ENCODE data around the gene PDLIM1.

- TF ChIP-seq, protein P1, sequence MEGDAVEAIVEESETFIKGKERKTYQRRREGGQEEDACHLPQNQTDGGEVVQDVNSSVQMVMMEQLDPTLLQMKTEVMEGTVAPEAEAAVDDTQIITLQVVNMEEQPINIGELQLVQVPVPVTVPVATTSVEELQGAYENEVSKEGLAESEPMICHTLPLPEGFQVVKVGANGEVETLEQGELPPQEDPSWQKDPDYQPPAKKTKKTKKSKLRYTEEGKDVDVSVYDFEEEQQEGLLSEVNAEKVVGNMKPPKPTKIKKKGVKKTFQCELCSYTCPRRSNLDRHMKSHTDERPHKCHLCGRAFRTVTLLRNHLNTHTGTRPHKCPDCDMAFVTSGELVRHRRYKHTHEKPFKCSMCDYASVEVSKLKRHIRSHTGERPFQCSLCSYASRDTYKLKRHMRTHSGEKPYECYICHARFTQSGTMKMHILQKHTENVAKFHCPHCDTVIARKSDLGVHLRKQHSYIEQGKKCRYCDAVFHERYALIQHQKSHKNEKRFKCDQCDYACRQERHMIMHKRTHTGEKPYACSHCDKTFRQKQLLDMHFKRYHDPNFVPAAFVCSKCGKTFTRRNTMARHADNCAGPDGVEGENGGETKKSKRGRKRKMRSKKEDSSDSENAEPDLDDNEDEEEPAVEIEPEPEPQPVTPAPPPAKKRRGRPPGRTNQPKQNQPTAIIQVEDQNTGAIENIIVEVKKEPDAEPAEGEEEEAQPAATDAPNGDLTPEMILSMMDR (IDR thresholded peaks at IDR 0.05) = peak; percentile 85
- no peak for TF ChIP-seq ZFX (IDR thresholded peaks at IDR 0.05; ENCODE audit: borderline replicate concordance)
These were observed 48.1 kb downstream of the PDLIM1 start for GRCh38 chr10:95242581-95243317.
